Calu3 (cell line): ENCODE results near the gene AK9. TPM values are rescaled to one million over a fixed set of nuclear protein-coding genes. Genes with fewer than 3 reads are reported as not detected.
A peak's percentile ranks its signal among the peaks of the same experiment; 100 is the strongest.

Experiments
- BruUV-seq: library from RNA; stranded (reverse); fragments of 400-500 nt; replicated peaks from 2 replicates; lab custom pipeline; 2021; lab: Mats Ljungman, UMichigan
- CTCF ChIA-PET: fragments of 300-600 bp; sonication (Branson Sonifier 250); formaldehyde crosslinking; loops from one replicate; lab custom pipeline; 2022; ENCODE audit warnings: antibody characterized with exemption; lab: Charles Lee
- DNase-seq: peaks from one replicate; pipeline ENCODE4 v3.0.0; 2022
- H3K27ac Mint-ChIP-seq: one replicate; pipeline ENCODE4 v1.8.0; 2022; ENCODE audit warnings: mixed read lengths; ENCODE audit not compliant: unreplicated experiment
- H3K27me3 Mint-ChIP-seq: one replicate; pipeline ENCODE4 v1.8.0; 2022; ENCODE audit warnings: mixed read lengths; ENCODE audit not compliant: unreplicated experiment
- H3K36me3 Mint-ChIP-seq: one replicate; pipeline ENCODE4 v1.8.0; 2022; ENCODE audit warnings: mild to moderate bottlenecking, moderate library complexity, mixed read lengths; ENCODE audit not compliant: insufficient read depth, unreplicated experiment
- H3K4me1 Mint-ChIP-seq: one replicate; pipeline ENCODE4 v1.8.0; 2022; ENCODE audit warnings: mild to moderate bottlenecking, low read depth, mixed read lengths; ENCODE audit not compliant: unreplicated experiment
- H3K4me3 Mint-ChIP-seq: one replicate; pipeline ENCODE4 v1.8.0; 2022; ENCODE audit warnings: mild to moderate bottlenecking, low read depth, moderate library complexity, mixed read lengths; ENCODE audit not compliant: unreplicated experiment
- H3K9me3 Mint-ChIP-seq: one replicate; pipeline ENCODE4 v1.8.0; 2022; ENCODE audit warnings: low read depth, mixed read lengths; ENCODE audit not compliant: unreplicated experiment
- CTCF ChIP-seq: fragments of 200-600 bp; IDR thresholded peaks from one replicate; pipeline ENCODE4 v1.8.0; 2022; ENCODE audit warnings: antibody characterized with exemption; ENCODE audit not compliant: unreplicated experiment
- intact Hi-C: fragments of 100-400 bp; cut with micrococcal nuclease; formaldehyde crosslinking; loops from one replicate; pipeline ENCODE4 v1.10.0; 2022; ENCODE audit not compliant: unreplicated experiment
- total RNA-seq: library from RNA; stranded (reverse); gene quantifications from 2 replicates; pipeline ENCODE4 v1.2.3, GENCODE V29; 2022

The AK9 gene
- total RNA-seq, 1 experiment from 2014 or later, result 7.6 TPM

GRCh38 chr6:109515781-109516409, 175.1 kb downstream of the AK9 start:
- BruUV-seq, result no TSS peak
- no peaks in the 10 kb centered on the region for H3K27me3 Mint-ChIP-seq
- CTCF ChIA-PET, result no interaction called here
- no peak for DNase-seq
- H3K9me3 Mint-ChIP-seq, result no peaks in the 10 kb centered on the region
- H3K4me3 Mint-ChIP-seq, result peak overlapping the region; percentile 8
- H3K27ac Mint-ChIP-seq, result no peak overlapping the region
- H3K4me1 Mint-ChIP-seq, result peaks cover 47% of the 10 kb centered on the region
- H3K36me3 Mint-ChIP-seq, result no peaks in the 10 kb centered on the region
- no peak for TF ChIP-seq CTCF
- intact Hi-C loops, result no loop called here

GRCh38 chr6:109514946-109515345, 176.1 kb downstream of the AK9 start:
- intact Hi-C loops, result no loop called here
- no TSS peak for BruUV-seq
- H3K9me3 Mint-ChIP-seq, result no peaks in the 10 kb centered on the region
- DNase-seq, result no peak
- H3K27me3 Mint-ChIP-seq, result no peaks in the 10 kb centered on the region
- H3K4me1 Mint-ChIP-seq, result peaks cover 47% of the 10 kb centered on the region
- no peak for TF ChIP-seq CTCF
- CTCF ChIA-PET, result no interaction called here
- H3K36me3 Mint-ChIP-seq, result no peaks in the 10 kb centered on the region
- peak overlapping the region; percentile 47 for H3K27ac Mint-ChIP-seq
- peak overlapping the region; percentile 8 for H3K4me3 Mint-ChIP-seq

GRCh38 chr6:109513571-109514071, 177.4 kb downstream of the AK9 start:
- CTCF ChIA-PET, result no interaction called here
- peak; percentile 51 for DNase-seq
- no peaks in the 10 kb centered on the region for H3K36me3 Mint-ChIP-seq
- intact Hi-C loops, result no loop called here
- no peak for TF ChIP-seq CTCF
- no TSS peak for BruUV-seq
- peak overlapping the region; percentile 5 for H3K27ac Mint-ChIP-seq
- H3K4me3 Mint-ChIP-seq, result no peak overlapping the region
- no peaks in the 10 kb centered on the region for H3K9me3 Mint-ChIP-seq
- peaks cover 47% of the 10 kb centered on the region for H3K4me1 Mint-ChIP-seq
- H3K27me3 Mint-ChIP-seq, result no peaks in the 10 kb centered on the region

GRCh38 chr6:109512271-109512817, 178.7 kb downstream of the AK9 start:
- Mint-ChIP-seq H3K4me3 (no peak overlapping the region), H3K9me3 (no peaks in the 10 kb centered on the region), H3K36me3 (no peaks in the 10 kb centered on the region), H3K27me3 (no peaks in the 10 kb centered on the region), H3K4me1 (peaks cover 47% of the 10 kb centered on the region), H3K27ac (no peak overlapping the region)
- DNase-seq, result no peak
- intact Hi-C loops, result no loop called here
- CTCF ChIA-PET, result no interaction called here
- BruUV-seq, result no TSS peak
- no peak for TF ChIP-seq CTCF
